SK-N-SH treated with all-trans-retinoic acid at 6 μM for 48 hours (cell line): ENCODE measurements around the gene XRN2.

ENCODE experiments used
- ATAC-seq: fragments of 200-7000 bp; cut with Tn5 transposase; 3 replicates; pipeline ENCODE4 v1.9.1; 2020; ENCODE audit warnings: mild to moderate bottlenecking, moderate library complexity
- ARNTL ChIP-seq: fragments of 450-650 bp; formaldehyde crosslinking; IDR thresholded peaks from 2 replicates; pipeline ENCODE4 v1.5.0; 2020; ENCODE audit warnings: low read depth, mild to moderate bottlenecking, moderate library complexity, borderline replicate concordance
- CSDC2 ChIP-seq: fragments of 250-450 bp; sonication (Bioruptor Pico); IDR thresholded peaks from 2 replicates; pipeline ENCODE4 v1.5.0; 2020; ENCODE audit warnings: mild to moderate bottlenecking, moderate library complexity
- ESRRG ChIP-seq: fragments of 250-450 bp; sonication (Bioruptor Pico); IDR thresholded peaks from 2 replicates; pipeline ENCODE4 v1.6.1; 2021; ENCODE audit warnings: mild to moderate bottlenecking
- GLIS3 ChIP-seq: fragments of 250-450 bp; sonication (Bioruptor Pico); IDR thresholded peaks from 2 replicates; pipeline ENCODE4 v1.5.0; 2020; ENCODE audit warnings: mild to moderate bottlenecking, moderate library complexity
- ISL1 ChIP-seq: fragments of 250-450 bp; sonication (Bioruptor Pico); IDR thresholded peaks from 2 replicates; pipeline ENCODE4 v2.1.2; 2022; ENCODE audit warnings: mild to moderate bottlenecking, moderate library complexity
- OSR1 ChIP-seq: fragments of 250-450 bp; sonication (Bioruptor Pico); IDR thresholded peaks from 2 replicates; pipeline ENCODE4 v1.8.0; 2022; ENCODE audit warnings: moderate library complexity, mild to moderate bottlenecking, inconsistent platforms
- PATZ1 ChIP-seq: fragments of 250-450 bp; sonication (Bioruptor Pico); IDR thresholded peaks from 2 replicates; pipeline ENCODE4 v1.8.0; 2020; ENCODE audit warnings: mild to moderate bottlenecking, moderate library complexity, borderline replicate concordance
- POU6F1 ChIP-seq: fragments of 250-450 bp; sonication (Bioruptor Pico); IDR thresholded peaks from 2 replicates; pipeline ENCODE4 v1.8.0; 2021; ENCODE audit warnings: low read depth, mild to moderate bottlenecking, moderate library complexity, borderline replicate concordance
- PPARA ChIP-seq: fragments of 250-450 bp; sonication (Bioruptor Pico); IDR thresholded peaks from 2 replicates; pipeline ENCODE4 v1.5.0; 2020; ENCODE audit warnings: mild to moderate bottlenecking, borderline replicate concordance
- RARB ChIP-seq: fragments of 250-450 bp; sonication (Bioruptor Pico); IDR thresholded peaks from 2 replicates; pipeline ENCODE4 v1.8.0; 2021; ENCODE audit warnings: mild to moderate bottlenecking, moderate library complexity
- TCF4 ChIP-seq: fragments of 250-450 bp; sonication (Bioruptor Pico); IDR thresholded peaks from 2 replicates; pipeline ENCODE4 v1.8.0; 2021; ENCODE audit warnings: mild to moderate bottlenecking, moderate library complexity, borderline replicate concordance
- TOX ChIP-seq: fragments of 250-450 bp; sonication (Bioruptor Pico); IDR thresholded peaks from 2 replicates; pipeline ENCODE4 v1.8.0; 2021; ENCODE audit warnings: mild to moderate bottlenecking, moderate library complexity, borderline replicate concordance
- TSHZ2 ChIP-seq: fragments of 250-450 bp; sonication (Bioruptor Pico); IDR thresholded peaks from 2 replicates; pipeline ENCODE4 v1.5.0; 2020; ENCODE audit warnings: mild to moderate bottlenecking, moderate library complexity
- ZC3H10 ChIP-seq: fragments of 250-450 bp; sonication (Bioruptor Pico); IDR thresholded peaks from 2 replicates; pipeline ENCODE4 v1.5.1; 2021; ENCODE audit warnings: mild to moderate bottlenecking, moderate library complexity
- ZFP3 ChIP-seq: fragments of 250-450 bp; sonication (Bioruptor Pico); IDR thresholded peaks from 2 replicates; pipeline ENCODE4 v1.5.0; 2020; ENCODE audit warnings: mild to moderate bottlenecking, moderate library complexity
- ZFP30 ChIP-seq: fragments of 450-650 bp; formaldehyde crosslinking; IDR thresholded peaks from 2 replicates; pipeline ENCODE4 v1.5.0; 2022; ENCODE audit warnings: mild to moderate bottlenecking, moderate library complexity
- ZNF565 ChIP-seq: fragments of 450-650 bp; formaldehyde crosslinking; conservative IDR thresholded peaks from 2 replicates; pipeline ENCODE4 v1.5.0; 2020; ENCODE audit warnings: low read depth, mild to moderate bottlenecking, moderate library complexity
- ZNF70 ChIP-seq: fragments of 450-650 bp; formaldehyde crosslinking; IDR thresholded peaks from 2 replicates; pipeline ENCODE4 v1.5.0; 2020; ENCODE audit warnings: mild to moderate bottlenecking, moderate library complexity
- ZNF8 ChIP-seq: fragments of 450-650 bp; formaldehyde crosslinking; IDR thresholded peaks from 2 replicates; pipeline ENCODE4 v1.5.0; 2020; ENCODE audit warnings: mild to moderate bottlenecking, moderate library complexity
- TF ChIP-seq, protein P1 (sequence below): fragments of 250-450 bp; sonication (Bioruptor Pico); IDR thresholded peaks from 2 replicates; pipeline ENCODE4 v1.5.1; 2020; ENCODE audit warnings: low read depth, mild to moderate bottlenecking, moderate library complexity
- TF ChIP-seq, protein P2 (sequence below): fragments of 250-450 bp; sonication (Bioruptor Pico); IDR thresholded peaks from 2 replicates; pipeline ENCODE4 v1.5.1; 2021; ENCODE audit warnings: mild to moderate bottlenecking, moderate library complexity

The XRN2 gene

DNA sequence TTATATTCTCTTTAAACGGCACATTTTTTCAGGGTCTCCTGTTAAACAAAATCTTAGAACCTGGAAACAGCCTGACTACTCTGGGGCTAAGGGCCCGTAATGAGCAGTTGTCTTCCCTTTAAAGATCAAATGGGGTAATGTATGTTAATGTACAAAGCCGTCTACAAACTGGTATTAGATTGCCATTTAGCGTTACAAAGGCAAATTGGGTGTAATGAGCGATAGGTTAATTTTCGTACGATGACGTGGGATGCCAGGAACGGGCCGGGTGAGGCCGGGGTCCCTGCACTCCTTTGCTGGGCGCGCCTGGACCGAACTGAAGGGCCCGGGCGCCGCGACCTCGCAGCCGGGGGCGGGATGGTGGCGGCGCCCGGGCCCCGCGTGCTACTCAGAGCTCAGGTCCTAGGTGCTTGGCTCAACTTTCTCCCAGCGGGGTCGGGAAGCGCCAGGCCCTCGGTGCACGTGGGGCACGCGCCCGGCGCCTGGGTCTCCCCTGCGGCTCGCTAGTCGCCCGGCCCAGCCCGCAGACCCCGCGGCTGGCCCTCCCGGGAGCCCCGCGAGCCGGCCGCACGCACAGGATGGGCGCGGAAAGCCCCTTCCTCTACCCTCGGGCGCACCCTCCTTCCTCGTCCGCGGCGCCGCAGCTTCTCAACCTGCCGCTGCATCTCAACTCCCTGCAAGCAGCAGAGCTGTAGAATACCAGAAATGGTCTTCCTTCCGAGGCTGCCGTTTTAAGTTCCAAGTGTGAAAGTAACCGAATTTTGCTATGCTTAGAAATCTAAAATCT is 88.2 kb downstream of the XRN2 start:
- ATAC-seq, result no peak; the same call in 1 of the 3 replicates

DNA sequence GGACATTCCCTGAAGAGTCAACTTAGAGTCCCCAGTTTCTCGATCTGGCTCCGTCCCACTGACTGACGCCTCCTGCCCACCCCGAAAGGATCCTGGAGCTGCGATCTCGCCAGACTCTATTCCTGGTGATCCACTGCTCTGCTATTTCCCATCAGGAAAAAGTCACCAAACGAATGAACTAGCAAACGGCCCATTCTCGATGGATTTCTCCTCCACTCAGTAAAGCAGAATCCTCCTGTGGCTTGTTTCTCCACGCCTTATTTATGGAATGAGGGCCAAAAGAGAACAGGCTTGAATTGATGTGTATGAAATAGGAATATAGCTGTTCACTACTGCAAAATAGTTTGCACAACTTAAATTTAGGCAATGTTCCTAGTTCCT is 88.8 kb downstream of the XRN2 start:
- ATAC-seq, result no peak; the same call in 2 of the 3 replicates
- TF ChIP-seq ZNF8 (CRISPR knock-in tag) (no peak), PPARA (no peak), ISL1 (CRISPR knock-in tag) (no peak)

More for the DNA sequence above, 88.2 kb downstream of the XRN2 start:
- no peak for TF ChIP-seq CSDC2 (CRISPR knock-in tag)
- no peak for TF ChIP-seq OSR1 (CRISPR knock-in tag)
- no peak for TF ChIP-seq ZFP30
- TF ChIP-seq POU6F1 (CRISPR knock-in tag), result no peak
- TF ChIP-seq TSHZ2 (CRISPR knock-in tag), result no peak
- TF ChIP-seq, all 23 proteins: peak for 0

- no peak for TF ChIP-seq TCF4 (CRISPR knock-in tag)
- TF ChIP-seq TSHZ2 (CRISPR knock-in tag), result no peak
- TF ChIP-seq ZFP3 (CRISPR knock-in tag), result no peak
- no peak for TF ChIP-seq OSR1 (CRISPR knock-in tag)
- no peak for TF ChIP-seq ZFP30
- TF ChIP-seq PATZ1 (CRISPR knock-in tag), result no peak
- no peak for TF ChIP-seq ZNF565 (CRISPR knock-in tag)
- TF ChIP-seq ZNF70 (CRISPR knock-in tag), result no peak
- no peak for TF ChIP-seq ZNF8 (CRISPR knock-in tag)
- ATAC-seq, result no peak
Observed at GRCh38 chr20:21393166-21393565, 90.0 kb downstream of the XRN2 start.

- ATAC-seq, result no peak
- TF ChIP-seq ZC3H10 (no peak), RARB (no peak), ESRRG (CRISPR knock-in tag) (no peak), ZNF565 (CRISPR knock-in tag) (no peak), PATZ1 (CRISPR knock-in tag) (no peak), TOX (CRISPR knock-in tag) (no peak), CSDC2 (CRISPR knock-in tag) (no peak), GLIS3 (CRISPR knock-in tag) (no peak), ZNF8 (CRISPR knock-in tag) (no peak), ARNTL (no peak)
- TF ChIP-seq, protein P1, sequence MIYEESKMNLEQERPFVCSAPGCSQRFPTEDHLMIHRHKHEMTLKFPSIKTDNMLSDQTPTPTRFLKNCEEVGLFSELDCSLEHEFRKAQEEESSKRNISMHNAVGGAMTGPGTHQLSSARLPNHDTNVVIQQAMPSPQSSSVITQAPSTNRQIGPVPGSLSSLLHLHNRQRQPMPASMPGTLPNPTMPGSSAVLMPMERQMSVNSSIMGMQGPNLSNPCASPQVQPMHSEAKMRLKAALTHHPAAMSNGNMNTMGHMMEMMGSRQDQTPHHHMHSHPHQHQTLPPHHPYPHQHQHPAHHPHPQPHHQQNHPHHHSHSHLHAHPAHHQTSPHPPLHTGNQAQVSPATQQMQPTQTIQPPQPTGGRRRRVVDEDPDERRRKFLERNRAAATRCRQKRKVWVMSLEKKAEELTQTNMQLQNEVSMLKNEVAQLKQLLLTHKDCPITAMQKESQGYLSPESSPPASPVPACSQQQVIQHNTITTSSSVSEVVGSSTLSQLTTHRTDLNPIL (CRISPR knock-in tag), result no peak
- TF ChIP-seq, protein P2, sequence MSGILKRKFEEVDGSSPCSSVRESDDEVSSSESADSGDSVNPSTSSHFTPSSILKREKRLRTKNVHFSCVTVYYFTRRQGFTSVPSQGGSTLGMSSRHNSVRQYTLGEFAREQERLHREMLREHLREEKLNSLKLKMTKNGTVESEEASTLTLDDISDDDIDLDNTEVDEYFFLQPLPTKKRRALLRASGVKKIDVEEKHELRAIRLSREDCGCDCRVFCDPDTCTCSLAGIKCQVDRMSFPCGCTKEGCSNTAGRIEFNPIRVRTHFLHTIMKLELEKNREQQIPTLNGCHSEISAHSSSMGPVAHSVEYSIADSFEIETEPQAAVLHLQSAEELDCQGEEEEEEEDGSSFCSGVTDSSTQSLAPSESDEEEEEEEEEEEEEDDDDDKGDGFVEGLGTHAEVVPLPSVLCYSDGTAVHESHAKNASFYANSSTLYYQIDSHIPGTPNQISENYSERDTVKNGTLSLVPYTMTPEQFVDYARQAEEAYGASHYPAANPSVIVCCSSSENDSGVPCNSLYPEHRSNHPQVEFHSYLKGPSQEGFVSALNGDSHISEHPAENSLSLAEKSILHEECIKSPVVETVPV (CRISPR knock-in tag), result no peak
Observed at GRCh38 chr20:21393816-21394519, 90.8 kb downstream of the XRN2 start.
